Measurements from ENCODE around the gene ITGA2B.

Gene ITGA2B

DNA sequence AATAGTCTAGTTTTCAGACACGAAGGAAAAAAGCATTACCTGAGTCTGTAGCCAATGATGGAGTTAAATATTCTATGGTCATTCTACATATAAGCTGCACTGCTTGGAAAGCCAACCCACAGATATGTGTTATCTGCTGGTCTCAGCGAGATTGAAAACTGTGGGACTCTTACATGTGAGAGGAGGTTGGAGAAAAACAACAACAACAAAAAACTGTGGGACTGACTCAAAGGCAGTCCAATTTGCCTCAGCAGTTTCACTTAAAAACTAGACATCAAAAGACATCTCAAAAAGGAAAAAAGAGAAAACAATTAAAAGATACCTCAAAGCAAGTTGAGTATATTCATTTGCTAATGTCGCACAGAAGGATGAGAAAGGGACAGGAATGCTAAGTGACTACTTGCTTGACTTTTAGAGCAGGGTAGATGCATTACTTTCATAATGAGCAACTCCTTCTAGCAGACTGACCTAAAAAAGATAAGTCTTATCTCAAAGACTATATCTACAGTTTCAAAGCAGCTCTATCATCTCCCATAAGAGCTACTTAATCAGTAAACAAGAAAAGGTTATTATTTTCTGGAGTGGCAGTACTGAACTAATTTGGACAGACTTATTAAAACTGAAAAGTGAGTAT, 35.5 kb upstream of the ITGA2B start:
- H3K9me3 ChIP-seq = no peaks in the 10 kb centered on the region
- H3K4me3 ChIP-seq (ENCODE audit: low read depth, low read length) = no peak overlapping the region
- TF ChIP-seq, protein P1, sequence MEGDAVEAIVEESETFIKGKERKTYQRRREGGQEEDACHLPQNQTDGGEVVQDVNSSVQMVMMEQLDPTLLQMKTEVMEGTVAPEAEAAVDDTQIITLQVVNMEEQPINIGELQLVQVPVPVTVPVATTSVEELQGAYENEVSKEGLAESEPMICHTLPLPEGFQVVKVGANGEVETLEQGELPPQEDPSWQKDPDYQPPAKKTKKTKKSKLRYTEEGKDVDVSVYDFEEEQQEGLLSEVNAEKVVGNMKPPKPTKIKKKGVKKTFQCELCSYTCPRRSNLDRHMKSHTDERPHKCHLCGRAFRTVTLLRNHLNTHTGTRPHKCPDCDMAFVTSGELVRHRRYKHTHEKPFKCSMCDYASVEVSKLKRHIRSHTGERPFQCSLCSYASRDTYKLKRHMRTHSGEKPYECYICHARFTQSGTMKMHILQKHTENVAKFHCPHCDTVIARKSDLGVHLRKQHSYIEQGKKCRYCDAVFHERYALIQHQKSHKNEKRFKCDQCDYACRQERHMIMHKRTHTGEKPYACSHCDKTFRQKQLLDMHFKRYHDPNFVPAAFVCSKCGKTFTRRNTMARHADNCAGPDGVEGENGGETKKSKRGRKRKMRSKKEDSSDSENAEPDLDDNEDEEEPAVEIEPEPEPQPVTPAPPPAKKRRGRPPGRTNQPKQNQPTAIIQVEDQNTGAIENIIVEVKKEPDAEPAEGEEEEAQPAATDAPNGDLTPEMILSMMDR (IDR thresholded peaks at IDR 0.05; ENCODE audit: low read depth, low read length) = no peak
- no peaks in the 10 kb centered on the region for H3K4me1 ChIP-seq
- peaks cover 37% of the 10 kb centered on the region for H3K36me3 ChIP-seq
- DNase-seq = no peak
- H3K27me3 ChIP-seq = no peaks in the 10 kb centered on the region

DNA sequence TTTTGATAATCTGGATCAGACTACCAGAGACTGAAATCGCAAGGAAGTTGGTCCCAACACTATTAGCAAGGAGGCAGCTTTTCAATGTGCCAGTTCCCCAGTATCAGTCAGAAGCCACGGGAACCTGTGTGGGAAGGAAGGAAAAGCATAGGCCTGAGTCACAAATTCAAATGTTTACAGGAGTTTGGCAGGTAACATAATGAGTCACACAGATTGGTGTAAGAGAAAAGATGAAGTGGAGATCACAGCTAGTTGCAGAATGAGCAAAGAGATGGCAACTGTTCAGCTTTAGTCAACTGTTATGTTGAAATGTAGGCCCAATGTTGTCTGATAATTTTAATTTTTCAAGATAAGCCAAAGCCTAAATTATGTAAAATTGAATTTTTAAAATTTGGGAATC, 28.1 kb upstream of the ITGA2B start:
- H3K27me3 ChIP-seq = no peaks in the 10 kb centered on the region
- H3K9me3 ChIP-seq = no peaks in the 10 kb centered on the region
- no peak overlapping the region for H3K4me3 ChIP-seq (ENCODE audit: low read depth, low read length)
- TF ChIP-seq, protein P1 (IDR thresholded peaks at IDR 0.05; ENCODE audit: low read depth, low read length) = no peak
- peaks cover 20% of the 10 kb centered on the region for H3K36me3 ChIP-seq
- DNase-seq = no peak
- peaks cover 8% of the 10 kb centered on the region for H3K4me1 ChIP-seq

DNA sequence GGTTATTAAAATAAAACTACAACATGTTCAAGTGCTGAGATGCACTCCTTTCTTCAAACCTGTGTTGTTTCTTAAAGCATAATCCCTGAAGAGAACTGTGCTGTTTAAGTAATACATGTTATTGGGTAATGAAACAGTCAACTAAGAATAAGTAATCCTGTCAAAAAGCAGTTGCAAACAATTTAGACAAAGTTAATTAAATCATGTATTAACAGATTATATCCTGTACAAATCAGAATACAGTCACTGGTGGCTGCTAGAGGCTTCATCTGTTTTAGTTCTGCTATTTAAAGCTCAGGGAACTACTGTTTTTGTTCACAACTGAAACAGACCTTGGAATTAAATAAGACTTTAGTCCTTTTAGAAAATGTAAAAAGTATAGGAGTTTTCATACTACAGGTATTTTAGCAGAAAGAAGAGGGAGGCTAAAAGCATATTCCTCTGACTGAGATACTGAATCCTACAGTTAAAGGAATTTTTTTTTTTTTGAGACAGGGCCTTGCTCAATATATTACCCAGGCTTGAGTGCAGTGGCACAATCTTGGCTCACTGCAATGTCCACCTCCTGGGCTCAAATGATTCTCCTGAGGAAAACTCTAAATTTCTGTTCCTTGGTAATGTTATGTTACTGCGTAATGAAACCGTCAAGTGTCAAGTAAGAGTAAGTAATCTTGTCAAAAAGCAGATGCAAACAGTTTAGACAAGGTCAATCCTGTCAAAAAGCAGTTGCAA, 27.3 kb upstream of the ITGA2B start:
- H3K4me3 ChIP-seq (ENCODE audit: low read depth, low read length) = no peak overlapping the region
- DNase-seq = no peak

DNA sequence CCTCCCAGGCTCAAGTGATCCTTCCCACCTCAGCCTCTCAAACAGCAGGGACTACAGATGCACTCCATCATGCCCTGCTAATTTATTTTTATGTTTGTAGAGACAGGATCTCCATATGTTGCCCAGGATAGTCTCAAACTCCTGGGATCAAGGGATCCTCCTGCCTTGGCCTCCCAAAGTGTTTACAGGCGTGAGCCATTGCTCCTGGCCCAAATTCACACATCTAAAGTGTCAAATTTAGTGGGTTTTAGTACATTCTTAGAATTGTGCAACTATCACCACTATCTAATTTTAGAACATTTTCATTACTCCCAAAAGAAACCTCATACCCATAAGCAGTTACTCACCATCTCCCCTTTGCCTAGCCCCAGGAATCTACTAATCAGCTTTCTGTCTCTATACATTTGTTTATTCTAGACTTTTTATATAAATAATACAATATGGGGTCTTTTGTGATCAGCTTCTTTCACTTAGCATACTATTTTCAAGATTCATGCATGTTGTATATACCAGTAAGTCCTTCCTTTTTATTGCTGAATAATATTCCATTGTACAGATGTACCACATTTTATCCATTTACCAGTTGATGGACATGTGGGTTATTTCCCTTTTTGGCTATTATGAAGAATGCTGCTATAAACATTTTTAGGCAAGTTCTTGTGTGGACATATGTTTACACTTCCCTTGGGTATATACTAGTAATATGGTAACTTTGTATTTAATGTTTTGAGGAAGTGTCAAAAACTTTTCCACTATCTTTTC, 25.1 kb upstream of the ITGA2B start:
- peaks cover 17% of the 10 kb centered on the region for H3K36me3 ChIP-seq
- no peak overlapping the region for H3K4me3 ChIP-seq (ENCODE audit: low read depth, low read length)
- DNase-seq = no peak
- peaks cover 22% of the 10 kb centered on the region for H3K4me1 ChIP-seq
- TF ChIP-seq, protein P1 (IDR thresholded peaks at IDR 0.05; ENCODE audit: low read depth, low read length) = no peak
- no peaks in the 10 kb centered on the region for H3K27me3 ChIP-seq
- H3K9me3 ChIP-seq = no peaks in the 10 kb centered on the region; the same call in 1 of the 2 replicates

More for the DNA sequence above, 27.3 kb upstream of the ITGA2B start:
- Histone ChIP-seq H3K4me1 (peaks cover 8% of the 10 kb centered on the region), H3K36me3 (peaks cover 20% of the 10 kb centered on the region), H3K9me3 (no peaks in the 10 kb centered on the region), H3K27me3 (no peaks in the 10 kb centered on the region)
- TF ChIP-seq, protein P1 (IDR thresholded peaks at IDR 0.05; ENCODE audit: low read depth, low read length) = no peak

DNA sequence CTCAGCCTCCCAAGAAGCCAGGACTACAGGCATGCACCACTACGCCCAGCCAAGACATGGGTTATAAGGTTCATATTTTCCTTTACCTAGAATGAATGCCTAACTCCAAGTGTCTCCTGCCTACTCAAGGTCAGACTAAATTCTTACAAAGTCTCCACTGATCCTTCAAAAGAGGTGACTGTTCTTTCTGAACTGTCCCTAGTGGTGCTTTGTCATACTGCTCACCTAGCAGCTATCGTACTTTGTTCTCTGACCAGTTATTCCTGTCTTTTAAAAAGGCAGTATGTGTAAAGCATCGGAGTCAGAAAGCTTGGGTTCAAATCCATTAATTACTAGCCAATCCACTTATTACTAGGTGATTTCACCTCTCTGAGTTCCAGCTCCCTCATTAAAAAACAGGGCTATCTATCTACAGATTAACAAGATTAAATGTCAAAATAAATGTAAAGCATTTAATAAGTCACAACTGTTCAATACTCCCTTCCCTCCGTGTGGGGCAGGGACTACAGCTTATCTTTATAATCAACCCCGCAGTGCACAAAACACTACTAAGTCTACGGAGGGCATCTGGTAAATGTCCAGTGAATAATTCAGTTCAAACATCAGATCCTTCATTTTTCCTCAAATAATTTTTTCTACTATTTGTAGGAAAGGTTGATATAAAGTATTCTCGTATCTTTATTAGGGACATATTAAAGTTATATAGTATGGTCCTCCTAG, 20.0 kb upstream of the ITGA2B start:
- H3K4me1 ChIP-seq = peaks cover 16% of the 10 kb centered on the region
- DNase-seq = no peak
- TF ChIP-seq, protein P1 (IDR thresholded peaks at IDR 0.05; ENCODE audit: low read depth, low read length) = peak; percentile 30; the same call in 1 of the 2 replicates
- peaks cover 8% of the 10 kb centered on the region for H3K36me3 ChIP-seq
- no peak overlapping the region for H3K4me3 ChIP-seq (ENCODE audit: low read depth, low read length)
- no peaks in the 10 kb centered on the region for H3K27me3 ChIP-seq
- no peaks in the 10 kb centered on the region; the same call in 1 of the 2 replicates for H3K9me3 ChIP-seq

Measured in BE2C (cell line).